Measurements from ENCODE around the gene DRD3.

Gene DRD3

GRCh38 chr3:114178770-114179368, at the start of gene DRD3:
TSS of gene DRD3 (minus strand) at chr3:114179052. CDS start at chr3:114171992, 7,060 bp downstream.
- no peak for DNase-seq (ENCODE audit: low read depth in 3 of 3, low spot score in 1 of 3)

- DNase-seq (ENCODE audit: low read depth in 3 of 3, low spot score in 1 of 3), result no peak
Measured at GRCh38 chr3:114227076-114227475, 48.2 kb upstream of the DRD3 start.

- DNase-seq (ENCODE audit: low read depth in 3 of 3, low spot score in 1 of 3), result no peak
Measured at GRCh38 chr3:114226313-114226712, 47.5 kb upstream of the DRD3 start.

GRCh38 chr3:114223143-114223542, 44.3 kb upstream of the DRD3 start:
- DNase-seq (ENCODE audit: low read depth in 3 of 3, low spot score in 1 of 3), result no peak

GRCh38 chr3:114221881-114222264, 43.0 kb upstream of the DRD3 start:
- DNase-seq (ENCODE audit: low read depth in 3 of 3, low spot score in 1 of 3), result no peak

GRCh38 chr3:114221165-114221880, 42.5 kb upstream of the DRD3 start:
- DNase-seq (ENCODE audit: low read depth in 3 of 3, low spot score in 1 of 3), result peak in 1 of 3 donors; percentile 19

- DNase-seq (ENCODE audit: low read depth in 3 of 3, low spot score in 1 of 3), result no peak
Measured at GRCh38 chr3:114219741-114220140, 40.9 kb upstream of the DRD3 start.

GRCh38 chr3:114218578-114219185, 39.8 kb upstream of the DRD3 start:
- DNase-seq (ENCODE audit: low read depth in 3 of 3, low spot score in 1 of 3), result no peak

- no peak for DNase-seq (ENCODE audit: low read depth in 3 of 3, low spot score in 1 of 3)
Measured at GRCh38 chr3:114218006-114218405, 39.2 kb upstream of the DRD3 start.

GRCh38 chr3:114217266-114217665, 38.4 kb upstream of the DRD3 start:
- no peak for DNase-seq (ENCODE audit: low read depth in 3 of 3, low spot score in 1 of 3)

GRCh38 chr3:114216186-114216970, 37.5 kb upstream of the DRD3 start:
- DNase-seq (ENCODE audit: low read depth in 3 of 3, low spot score in 1 of 3), result no peak

- no peak for DNase-seq (ENCODE audit: low read depth in 3 of 3, low spot score in 1 of 3)
Measured at GRCh38 chr3:114214542-114215341, 35.9 kb upstream of the DRD3 start.

GRCh38 chr3:114213627-114214541, 35.0 kb upstream of the DRD3 start:
- peak in 2 of 3 donors; percentile 50 for DNase-seq (ENCODE audit: low read depth in 3 of 3, low spot score in 1 of 3)

GRCh38 chr3:114213292-114213626, 34.4 kb upstream of the DRD3 start:
- no peak for DNase-seq (ENCODE audit: low read depth in 3 of 3, low spot score in 1 of 3)

GRCh38 chr3:114212646-114213045, 33.8 kb upstream of the DRD3 start:
- no peak for DNase-seq (ENCODE audit: low read depth in 3 of 3, low spot score in 1 of 3)

- no peak for DNase-seq (ENCODE audit: low read depth in 3 of 3, low spot score in 1 of 3)
Measured at GRCh38 chr3:114207768-114208167, 28.9 kb upstream of the DRD3 start.

GRCh38 chr3:114206342-114206741, 27.5 kb upstream of the DRD3 start:
- no peak for DNase-seq (ENCODE audit: low read depth in 3 of 3, low spot score in 1 of 3)

- no peak for DNase-seq (ENCODE audit: low read depth in 3 of 3, low spot score in 1 of 3)
Measured at GRCh38 chr3:114205541-114205940, 26.7 kb upstream of the DRD3 start.

- DNase-seq (ENCODE audit: low read depth in 3 of 3, low spot score in 1 of 3), result no peak
Measured at GRCh38 chr3:114194750-114195149, 15.9 kb upstream of the DRD3 start.

- DNase-seq (ENCODE audit: low read depth in 3 of 3, low spot score in 1 of 3), result no peak
Measured at GRCh38 chr3:114192136-114192535, 13.3 kb upstream of the DRD3 start.
